Medulla oblongata (tissue), 1 donor: ENCODE measurements around the gene STAT4.

Experiments used
- DNase-seq: peaks from one replicate; pipeline ENCODE4 v3.0.0-alpha.2; 2015; ENCODE audit errors: extremely low spot score

STAT4 gene

GRCh38 chr2:191045141-191045540 lies 105.7 kb downstream of the STAT4 start:
- DNase-seq = no peak

GRCh38 chr2:191043438-191043837 lies 107.4 kb downstream of the STAT4 start:
- DNase-seq = no peak

- no peak for DNase-seq
Measured at GRCh38 chr2:191041418-191042161, 109.2 kb downstream of the STAT4 start.

- DNase-seq = no peak
Measured at GRCh38 chr2:191039616-191040015, 111.2 kb downstream of the STAT4 start.

- DNase-seq = no peak
Measured at GRCh38 chr2:191038741-191039140, 112.1 kb downstream of the STAT4 start.

GRCh38 chr2:191038241-191038725 lies 112.5 kb downstream of the STAT4 start:
- no peak for DNase-seq

GRCh38 chr2:191037351-191037750 lies 113.4 kb downstream of the STAT4 start:
- DNase-seq = no peak

GRCh38 chr2:191036363-191036762 lies 114.4 kb downstream of the STAT4 start:
- no peak for DNase-seq

- no peak for DNase-seq
Measured at GRCh38 chr2:191032588-191033429, 118.0 kb downstream of the STAT4 start.

GRCh38 chr2:191031256-191031655 lies 119.5 kb downstream of the STAT4 start:
- no peak for DNase-seq

- peak; percentile 58 for DNase-seq
Measured at GRCh38 chr2:191030521-191031154, 120.2 kb downstream of the STAT4 start.

GRCh38 chr2:191029280-191029950 lies 121.4 kb downstream of the STAT4 start:
- DNase-seq = no peak

GRCh38 chr2:191026377-191026776 lies 124.4 kb downstream of the STAT4 start:
- no peak for DNase-seq

- no peak for DNase-seq
Measured at GRCh38 chr2:191025135-191025534, 125.7 kb downstream of the STAT4 start.

- DNase-seq = no peak
Measured at GRCh38 chr2:191023235-191023679, 127.5 kb downstream of the STAT4 start.

GRCh38 chr2:191020742-191021381 lies 129.9 kb downstream of the STAT4 start:
- peak; percentile 66 for DNase-seq

GRCh38 chr2:191020221-191020741 lies 130.5 kb downstream of the STAT4 start:
- DNase-seq = peak; percentile 97

- DNase-seq = no peak
Measured at GRCh38 chr2:191019376-191019775, 131.4 kb downstream of the STAT4 start.

- DNase-seq = no peak
Measured at GRCh38 chr2:191018643-191019119, 132.1 kb downstream of the STAT4 start.

- DNase-seq = no peak
Measured at GRCh38 chr2:191018048-191018447, 132.7 kb downstream of the STAT4 start.

GRCh38 chr2:191015831-191016230 lies 135.0 kb downstream of the STAT4 start:
- no peak for DNase-seq
